ENCODE data around the gene STAC2. TPM values are rescaled to one million over a fixed set of nuclear protein-coding genes. Genes with fewer than 3 reads are reported as not detected.

STAC2 gene
- total RNA-seq, 1 experiment from 2014 or later: 1.3 TPM

GRCh38 chr17:39244600-39245570, 19.1 kb upstream of the STAC2 start:
- peaks cover 10% of the 10 kb centered on the region for H3K4me1 ChIP-seq (ENCODE audit: insufficient read depth, low read length, poor library complexity, severe bottlenecking)
- no peaks in the 10 kb centered on the region for H3K27me3 ChIP-seq (replicated peaks; ENCODE audit: insufficient read depth, low read depth, low read length, poor library complexity)
- no peaks in the 10 kb centered on the region for H3K9me3 ChIP-seq (ENCODE audit: low read depth, low read length, poor library complexity, severe bottlenecking)
- H3K36me3 ChIP-seq (ENCODE audit: insufficient read depth, low read length, poor library complexity, severe bottlenecking): no peaks in the 10 kb centered on the region
- H3K27ac ChIP-seq (ENCODE audit: low read depth, low read length, poor library complexity, severe bottlenecking): no peak overlapping the region
- TF ChIP-seq CTCF (conservative IDR thresholded peaks at IDR 0.05; ENCODE audit: low read depth, low read length) (peak; percentile 77), EZH2 (IDR thresholded peaks at IDR 0.05; ENCODE audit: borderline replicate concordance, low read depth, low read length, poor library complexity, severe bottlenecking) (no peak)
- H3K4me3 ChIP-seq (ENCODE audit: low read depth, low read length, poor library complexity, severe bottlenecking): no peak overlapping the region
- BruUV-seq (replicated peaks): no TSS peak
- ChIA-PET CTCF (interaction anchor here (0.5 to 3.2 kb wide), 10 partner anchors 9 to 377 kb away, joined by 3 to 40 read pairs (median 6); no protein-coding TSS in a partner anchor), POLR2A (ENCODE audit: low non-redundant PET) (no interaction called here)
- peak; percentile 80 for DNase-seq (ENCODE audit: low spot score)
- intact Hi-C loops (cut with micrococcal nuclease; ENCODE audit: unreplicated experiment): loop anchor here (1.0 to 5.0 kb wide), 3 partner anchors 38 to 263 kb away; partner anchors contain the start of gene PLXDC1

- Histone ChIP-seq H3K27ac (ENCODE audit: low read depth, low read length, poor library complexity, severe bottlenecking) (no peak overlapping the region), H3K9me3 (ENCODE audit: low read depth, low read length, poor library complexity, severe bottlenecking) (no peaks in the 10 kb centered on the region), H3K4me1 (ENCODE audit: insufficient read depth, low read length, poor library complexity, severe bottlenecking) (peaks cover 10% of the 10 kb centered on the region), H3K27me3 (replicated peaks; ENCODE audit: insufficient read depth, low read depth, low read length, poor library complexity) (no peaks in the 10 kb centered on the region), H3K4me3 (ENCODE audit: low read depth, low read length, poor library complexity, severe bottlenecking) (no peak overlapping the region), H3K36me3 (ENCODE audit: insufficient read depth, low read length, poor library complexity, severe bottlenecking) (no peaks in the 10 kb centered on the region)
- ChIA-PET CTCF (interaction anchor here (0.5 to 3.2 kb wide), 10 partner anchors 8 to 378 kb away, joined by 3 to 40 read pairs (median 6); no protein-coding TSS in a partner anchor), POLR2A (ENCODE audit: low non-redundant PET) (no interaction called here)
- intact Hi-C loops (cut with micrococcal nuclease; ENCODE audit: unreplicated experiment): loop anchor here (1.0 to 5.0 kb wide), 3 partner anchors 37 to 262 kb away; partner anchors contain the start of gene PLXDC1
- TF ChIP-seq CTCF (conservative IDR thresholded peaks at IDR 0.05; ENCODE audit: low read depth, low read length) (no peak), EZH2 (IDR thresholded peaks at IDR 0.05; ENCODE audit: borderline replicate concordance, low read depth, low read length, poor library complexity, severe bottlenecking) (no peak)
- BruUV-seq (replicated peaks): no TSS peak
- DNase-seq (ENCODE audit: low spot score): peak; percentile 37
Observed at GRCh38 chr17:39244016-39244599, 18.4 kb upstream of the STAC2 start.

- no TSS peak for BruUV-seq (replicated peaks)
- Histone ChIP-seq H3K27ac (ENCODE audit: low read depth, low read length, poor library complexity, severe bottlenecking) (no peak overlapping the region), H3K9me3 (ENCODE audit: low read depth, low read length, poor library complexity, severe bottlenecking) (no peaks in the 10 kb centered on the region), H3K4me1 (ENCODE audit: insufficient read depth, low read length, poor library complexity, severe bottlenecking) (peaks cover 10% of the 10 kb centered on the region), H3K36me3 (ENCODE audit: insufficient read depth, low read length, poor library complexity, severe bottlenecking) (no peaks in the 10 kb centered on the region), H3K27me3 (replicated peaks; ENCODE audit: insufficient read depth, low read depth, low read length, poor library complexity) (no peaks in the 10 kb centered on the region), H3K4me3 (ENCODE audit: low read depth, low read length, poor library complexity, severe bottlenecking) (no peak overlapping the region)
- no peak for DNase-seq (ENCODE audit: low spot score)
- TF ChIP-seq CTCF (conservative IDR thresholded peaks at IDR 0.05; ENCODE audit: low read depth, low read length) (no peak), EZH2 (IDR thresholded peaks at IDR 0.05; ENCODE audit: borderline replicate concordance, low read depth, low read length, poor library complexity, severe bottlenecking) (no peak)
- ChIA-PET POLR2A (ENCODE audit: low non-redundant PET) (interaction anchor here (0.6 kb wide), 1 partner anchor 261 kb away, joined by 4 read pairs; no protein-coding TSS in a partner anchor), CTCF (interaction anchor here (0.6 to 1.9 kb wide), 3 partner anchors 48 to 151 kb away, joined by 3 to 10 read pairs (median 4); no protein-coding TSS in a partner anchor)
- intact Hi-C loops (cut with micrococcal nuclease; ENCODE audit: unreplicated experiment): loop anchor here (5.0 kb wide), 2 partner anchors 91 to 261 kb away; partner anchors contain the start of gene PLXDC1
Observed at GRCh38 chr17:39243155-39243554, 17.4 kb upstream of the STAC2 start.
